ENCODE results near the gene NUFIP2. TPM values are rescaled to one million over a fixed set of nuclear protein-coding genes. Genes with fewer than 3 reads are reported as not detected.

NUFIP2 gene
- total and polyA plus RNA-seq, 10 of the 15 experiments (the other 5 are each of a cell fraction or from before 2014, with no cell fraction given), result 3.7 to 32.3 (median 14.5) TPM

GRCh38 chr17:29242051-29242450 is 51.9 kb downstream of the NUFIP2 start:
- ChIA-PET POLR2A (no interaction called here), RAD21 (ENCODE audit: unreplicated experiment) (interaction anchor here (0.7 to 2.2 kb wide), 2 partner anchors 93 to 97 kb away, joined by 3 to 14 read pairs; no protein-coding TSS in a partner anchor), SMC1A (ENCODE audit: uncharacterized antibody, unreplicated experiment) (interaction anchor here (1.2 to 3.6 kb wide), 7 partner anchors 9 to 104 kb away, joined by 3 to 8 read pairs (median 7); no protein-coding TSS in a partner anchor), CTCF (interaction anchor here (0.6 to 3.0 kb wide), 7 partner anchors 15 to 102 kb away, joined by 3 to 26 read pairs (median 3); no protein-coding TSS in a partner anchor)
- no peaks in the 10 kb centered on the region; the same call in 1 of the 2 replicates for H3K4me1 ChIP-seq (ENCODE audit: control insufficient read depth, insufficient read depth, low read length)
- no peaks in the 10 kb centered on the region for H3K27me3 ChIP-seq (replicated peaks in 1 of 2; ENCODE audit: control insufficient read depth in 2 of 2, insufficient read depth in 2 of 2, low read length in 1 of 2)
- WGBS (ENCODE audit: insufficient coverage, insufficient replicate concordance, low lambda C conversion rate, missing lambda C conversion rate), result 0% methylated on average over 1 of the region's 1 CpG
- no peak overlapping the region for H2AFZ ChIP-seq (ENCODE audit: control insufficient read depth, low read depth, low read length)
- no peak overlapping the region for H3K9ac ChIP-seq (ENCODE audit: control insufficient read depth, insufficient read depth, low read length)
- DNase-seq (ENCODE audit: low read depth, low spot score) (no peak), ATAC-seq (no peak), FAIRE-seq (no peak)
- no peak overlapping the region for H3K4me3 ChIP-seq
- intact Hi-C loops (cut with micrococcal nuclease; ENCODE audit: unreplicated experiment), result no loop called here
- H3K9me3 ChIP-seq (replicated peaks; ENCODE audit: control insufficient read depth, insufficient read depth, low read length), result no peaks in the 10 kb centered on the region
- H3K36me3 ChIP-seq (ENCODE audit: control insufficient read depth in 2 of 2, insufficient read depth in 2 of 2, low read length in 1 of 2), result no peaks in the 10 kb centered on the region
- H3K4me2 ChIP-seq (ENCODE audit: control insufficient read depth, insufficient read depth), result no peak overlapping the region
- in situ Hi-C loops (cut with MboI), result no loop called here
- H4K20me1 ChIP-seq (ENCODE audit: control insufficient read depth, insufficient read depth), result no peaks in the 10 kb centered on the region
- BruUV-seq (replicated peaks), result no TSS peak
- no peaks in the 10 kb centered on the region for H3K79me2 ChIP-seq (ENCODE audit: control insufficient read depth, insufficient read depth, low read length)
- no peak overlapping the region for H3K27ac ChIP-seq (ENCODE audit: control insufficient read depth, insufficient read depth)
- TF ChIP-seq RCOR1 (conservative IDR thresholded peaks at IDR 0.05; ENCODE audit: low read depth, low read length), result no peak
- no peak for TF ChIP-seq HDAC2 (IDR thresholded peaks at IDR 0.05)
- no peak for TF ChIP-seq SMARCA5 (IDR thresholded peaks at IDR 0.05)
- no peak for TF ChIP-seq RAD21 (IDR thresholded peaks at IDR 0.05; ENCODE audit: insufficient read depth, low read depth, low read length)
- no peak for TF ChIP-seq ZNF622 (IDR thresholded peaks at IDR 0.05)
- no peak for TF ChIP-seq STAT3 (IDR thresholded peaks at IDR 0.05; ENCODE audit: low read depth, low read length)
- TF ChIP-seq PRDM15 (CRISPR knock-in tag; IDR thresholded peaks at IDR 0.05), result no peak
- TF ChIP-seq MEF2A (IDR thresholded peaks at IDR 0.05; ENCODE audit: insufficient read depth, low read depth, low read length), result no peak
- no peak for TF ChIP-seq ESRRA (IDR thresholded peaks at IDR 0.05; ENCODE audit: low read length)
- no peak for TF ChIP-seq ETV6 (conservative IDR thresholded peaks at IDR 0.05 in 1 of 2, IDR thresholded peaks at IDR 0.05 in 1 of 2; ENCODE audit: borderline replicate concordance in 1 of 2, low read depth in 1 of 2)
- no peak for TF ChIP-seq REST (IDR thresholded peaks at IDR 0.05; ENCODE audit: low read depth, low read length)
- TF ChIP-seq LARP7 (IDR thresholded peaks at IDR 0.05), result no peak
- TF ChIP-seq SPI1 (IDR thresholded peaks at IDR 0.05; ENCODE audit: borderline replicate concordance, insufficient read depth, low read depth, low read length), result no peak
- no peak for TF ChIP-seq MLLT1 (IDR thresholded peaks at IDR 0.05)
